Activated T-helper 9 cell treated with anti-CD3 and anti-CD28 coated beads, Interleukin-2, amount 50 U/mL, for 16 hours (primary cell): Measurements from ENCODE around the gene CLCN5.
"Not testable (repeated sequence)": the region's sequence is repeated elsewhere in the genome, so short reads cannot be mapped to it uniquely, and the experiment has no call there.

ENCODE experiments used
- DNase-seq: peaks from one replicate; pipeline ENCODE4 v3.0.0-alpha.2; 2020; ENCODE audit warnings: low read depth

Gene CLCN5

DNA sequence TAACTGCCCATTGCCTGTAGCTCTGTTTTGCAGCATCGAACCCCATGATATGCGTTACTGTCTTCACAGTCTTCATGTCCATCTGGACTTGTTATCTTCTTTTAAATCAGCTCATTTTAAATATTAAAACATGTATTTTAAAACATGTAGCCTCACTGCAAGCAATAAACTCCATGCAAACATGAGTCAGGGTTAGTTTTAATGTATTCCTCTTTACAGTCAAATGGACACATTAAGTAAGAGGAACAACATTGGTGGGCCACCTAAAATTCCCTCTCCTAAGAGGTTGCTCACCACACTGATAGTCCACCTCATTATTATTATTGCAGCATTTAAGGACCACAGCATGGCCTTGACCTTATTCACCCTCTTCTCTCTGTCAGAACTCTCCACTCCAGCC lies 74.1 kb downstream of the CLCN5 start:
- no peak for DNase-seq

- no peak for DNase-seq
Observed at GRCh38 chrX:49999087-49999486, 76.7 kb downstream of the CLCN5 start.

- DNase-seq: no peak
Observed at GRCh38 chrX:50000937-50001542, 78.6 kb downstream of the CLCN5 start.

DNA sequence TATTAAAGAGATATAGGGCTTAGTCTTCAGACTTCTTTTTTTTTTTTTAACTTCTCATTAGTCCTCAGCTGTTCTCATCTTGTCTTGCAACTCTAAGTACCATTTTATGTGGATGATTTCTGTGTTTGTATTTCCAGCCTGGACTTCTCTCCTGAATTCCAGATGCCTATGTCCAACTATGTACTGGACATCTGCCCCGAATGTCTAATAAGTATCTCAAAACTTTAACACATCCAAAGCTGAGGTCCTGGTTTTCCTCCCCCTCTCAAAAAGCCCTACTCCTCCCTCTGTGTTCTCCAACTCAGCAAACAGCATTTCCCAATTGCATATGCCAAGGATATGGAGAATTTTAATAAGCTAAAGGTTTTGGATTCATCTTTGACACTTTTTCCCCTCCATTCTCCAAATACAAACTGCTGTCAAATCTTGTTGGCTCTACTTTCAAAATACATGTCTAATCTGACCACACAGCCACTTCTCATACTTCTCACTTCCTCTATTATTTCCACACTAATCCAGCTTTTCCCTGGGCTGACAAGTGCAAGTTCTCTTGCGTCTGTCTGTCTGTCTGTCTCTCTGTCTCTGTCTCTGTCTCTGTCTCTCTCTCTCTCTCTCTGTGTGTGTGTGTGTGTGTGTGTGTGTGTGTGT lies 79.8 kb downstream of the CLCN5 start:
- DNase-seq: no peak

DNA sequence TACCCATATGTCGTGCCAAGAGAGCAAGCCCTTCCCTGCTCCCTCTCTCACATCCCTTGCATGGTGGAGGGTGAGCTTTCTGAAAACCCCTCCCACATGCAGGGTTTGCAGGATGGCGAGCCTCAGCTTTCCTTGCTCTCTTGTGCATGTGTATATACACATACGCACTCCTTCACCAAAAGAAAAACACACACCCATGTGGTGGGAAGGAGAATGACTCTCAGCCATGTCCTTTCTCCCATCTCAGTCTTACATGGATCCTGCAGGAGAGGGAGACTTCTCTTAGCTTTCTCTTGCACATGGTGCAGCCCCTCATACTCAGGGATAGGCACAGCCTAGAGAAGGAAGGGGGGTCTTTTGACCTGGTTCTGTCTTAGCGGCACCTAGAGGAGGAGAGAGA lies 81.1 kb downstream of the CLCN5 start:
- no peak for DNase-seq

DNA sequence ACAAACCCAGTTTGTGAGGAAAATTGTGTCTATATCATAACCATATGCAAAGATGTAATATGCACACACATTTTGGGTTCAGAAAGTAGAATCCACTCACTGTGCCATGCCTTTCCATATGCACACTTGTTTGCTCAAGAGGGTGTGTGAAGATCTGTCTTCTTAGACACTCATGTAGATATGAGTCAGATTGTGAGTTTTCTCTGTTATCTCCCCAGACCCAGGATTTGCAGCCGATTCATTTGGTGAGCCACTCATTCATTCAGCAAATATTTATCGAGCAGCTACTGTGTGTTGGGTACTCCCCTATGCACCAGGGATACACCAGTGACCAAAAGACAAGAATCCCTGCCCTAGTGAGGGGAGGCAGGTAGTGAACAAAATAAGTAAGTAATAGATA lies 81.5 kb downstream of the CLCN5 start:
- DNase-seq: no peak

GRCh38 chrX:50025591-50025990 lies 103.2 kb downstream of the CLCN5 start:
- DNase-seq: not testable (repeated sequence)

DNA sequence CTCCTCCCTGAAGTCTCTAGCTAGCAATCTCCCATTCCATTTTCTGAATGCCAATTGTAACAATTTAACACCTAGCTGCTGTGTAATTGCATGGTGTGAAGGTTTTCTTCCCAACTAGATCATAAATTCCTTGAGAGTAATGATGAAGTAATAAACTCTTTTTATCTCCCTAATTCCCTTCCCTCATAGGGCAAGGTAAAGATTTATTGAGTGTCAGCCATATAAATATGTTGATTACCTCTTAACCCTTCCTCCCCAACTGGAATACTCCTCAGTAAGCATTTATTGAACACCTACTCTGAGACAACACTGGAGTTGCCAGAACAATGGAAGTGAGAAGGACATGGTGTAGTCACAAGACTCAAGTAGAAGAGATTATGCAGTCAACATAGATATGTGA lies 112.7 kb downstream of the CLCN5 start:
- DNase-seq: no peak

DNA sequence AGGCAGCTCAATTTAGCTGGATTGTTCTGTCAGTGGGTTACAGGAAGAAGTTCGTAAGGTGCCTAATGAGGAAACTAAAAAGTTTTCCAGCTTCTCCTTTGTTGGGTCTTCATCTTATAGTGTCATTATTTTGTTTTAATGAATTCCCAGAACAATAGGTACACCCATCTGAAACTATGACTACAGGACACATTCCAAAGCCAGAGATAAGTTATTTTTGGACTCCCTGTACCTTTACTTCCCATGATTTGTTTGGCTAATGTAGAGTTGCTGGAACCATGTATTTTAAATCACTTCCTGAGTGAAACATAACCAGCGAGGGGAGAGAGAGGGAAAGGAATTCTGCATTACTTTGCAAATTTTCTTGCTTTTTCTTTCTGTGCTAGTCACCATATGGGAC lies 114.0 kb downstream of the CLCN5 start:
- DNase-seq: no peak

DNA sequence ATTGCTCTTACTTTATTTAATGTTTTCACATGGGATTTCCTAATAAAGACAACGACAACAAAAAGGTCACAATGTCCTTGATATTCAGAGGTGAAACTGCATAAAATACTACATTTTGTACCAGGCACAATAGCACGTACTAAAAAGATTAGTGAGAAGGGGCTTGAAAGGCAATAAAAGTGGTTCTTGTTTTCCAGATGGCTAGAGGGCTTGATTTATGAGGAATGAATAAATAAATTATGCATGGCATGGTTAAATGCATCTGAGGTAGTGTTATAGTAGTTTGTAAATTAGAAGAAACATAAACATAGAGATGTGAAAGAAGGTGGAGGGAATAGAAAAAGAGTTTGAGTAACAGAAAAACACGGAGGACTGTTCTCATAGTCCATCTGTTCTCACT lies 123.4 kb downstream of the CLCN5 start:
- DNase-seq: no peak

- no peak for DNase-seq
Observed at GRCh38 chrX:50049228-50049627, 126.8 kb downstream of the CLCN5 start.

GRCh38 chrX:50054147-50054546 lies 131.8 kb downstream of the CLCN5 start:
- DNase-seq: no peak

DNA sequence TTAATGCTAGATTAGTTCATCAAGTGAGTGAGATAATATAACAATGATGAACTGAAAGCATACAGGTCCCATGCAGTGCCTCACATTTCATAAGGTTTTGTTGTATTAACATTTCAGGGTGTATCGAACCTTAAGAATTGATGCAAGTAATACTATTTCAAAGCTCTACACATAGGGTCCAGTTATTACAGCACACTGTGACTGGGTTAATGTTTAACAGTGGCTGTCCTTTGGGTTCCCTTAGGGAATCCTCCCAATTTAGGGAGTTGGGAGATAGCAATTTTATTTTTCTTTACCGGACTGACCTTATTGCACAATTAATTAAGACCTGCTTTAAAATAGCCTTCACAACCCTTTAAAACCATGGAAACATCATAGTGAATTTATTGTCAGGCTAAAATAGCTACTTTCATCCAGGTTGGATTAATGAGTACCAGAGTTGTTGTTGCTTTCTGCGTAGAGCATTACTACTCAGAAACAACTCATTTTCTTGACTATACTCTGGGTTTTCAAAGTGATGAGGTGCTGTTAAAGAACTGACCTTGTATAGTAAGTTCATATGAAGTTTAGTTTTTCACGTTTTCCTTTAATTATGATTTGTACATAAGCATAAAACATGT lies 144.0 kb downstream of the CLCN5 start:
- no peak for DNase-seq

DNA sequence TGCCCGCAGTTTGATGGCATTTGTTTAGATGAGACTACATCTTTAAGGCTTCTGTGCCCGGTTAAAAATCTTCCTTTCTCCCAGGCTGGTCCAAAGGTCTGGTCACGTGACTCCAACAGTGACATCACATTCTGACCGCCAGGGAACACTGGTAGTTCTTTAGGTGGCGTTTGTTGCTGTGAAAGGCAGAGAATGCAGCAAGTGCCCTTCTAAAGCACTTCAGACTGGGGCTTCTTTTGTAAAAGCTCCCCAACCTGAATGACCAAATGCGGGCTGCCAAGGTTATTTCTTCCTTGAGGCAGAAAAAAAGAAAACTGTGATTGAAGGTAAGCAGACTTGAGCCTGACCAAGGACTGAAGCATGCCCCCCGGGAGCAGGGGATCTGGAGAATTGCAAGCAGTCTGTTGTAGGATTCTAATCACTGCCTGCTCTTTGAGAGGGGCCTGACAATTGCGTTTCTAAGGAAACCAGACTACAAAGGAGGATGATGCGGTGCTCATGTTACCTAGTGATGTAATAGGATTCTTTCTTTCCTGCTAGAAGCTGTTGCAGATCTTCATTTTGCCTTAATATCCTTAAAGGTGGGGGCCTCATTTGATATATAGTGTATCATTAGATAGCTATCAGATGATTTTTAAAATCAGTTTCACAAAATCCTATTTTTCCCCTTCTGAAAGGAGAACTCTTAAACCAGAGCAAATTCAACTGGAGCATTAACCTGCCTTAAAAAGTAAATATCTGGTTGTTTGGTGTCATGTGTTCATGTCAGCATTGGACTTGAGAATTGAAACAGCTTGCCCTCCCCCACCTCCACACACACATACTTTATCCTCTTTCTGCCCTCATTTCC lies 145.3 kb downstream of the CLCN5 start:
- DNase-seq: no peak

GRCh38 chrX:50068285-50068563 lies 145.8 kb downstream of the CLCN5 start:
- no peak for DNase-seq

DNA sequence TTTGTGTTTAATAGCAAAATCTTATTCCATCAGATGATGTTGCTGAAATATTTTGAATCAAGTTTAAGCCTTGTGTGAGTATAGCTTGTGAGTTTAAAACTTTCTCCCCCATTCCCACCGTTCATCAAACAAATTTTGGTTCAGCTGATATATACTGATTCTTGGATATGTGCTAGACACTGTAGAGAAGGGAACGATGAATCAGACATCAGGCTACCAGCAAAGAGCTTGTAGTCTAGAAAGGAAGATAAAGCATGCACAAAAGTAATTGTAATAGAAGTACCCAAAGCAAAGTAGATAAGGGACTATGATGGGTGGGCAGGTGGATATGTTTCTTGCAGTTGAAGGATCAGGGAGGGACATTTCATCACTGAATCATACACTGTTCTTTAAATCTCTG lies 146.5 kb downstream of the CLCN5 start:
- DNase-seq: no peak

GRCh38 chrX:50071494-50071893 lies 149.1 kb downstream of the CLCN5 start:
- no peak for DNase-seq

DNA sequence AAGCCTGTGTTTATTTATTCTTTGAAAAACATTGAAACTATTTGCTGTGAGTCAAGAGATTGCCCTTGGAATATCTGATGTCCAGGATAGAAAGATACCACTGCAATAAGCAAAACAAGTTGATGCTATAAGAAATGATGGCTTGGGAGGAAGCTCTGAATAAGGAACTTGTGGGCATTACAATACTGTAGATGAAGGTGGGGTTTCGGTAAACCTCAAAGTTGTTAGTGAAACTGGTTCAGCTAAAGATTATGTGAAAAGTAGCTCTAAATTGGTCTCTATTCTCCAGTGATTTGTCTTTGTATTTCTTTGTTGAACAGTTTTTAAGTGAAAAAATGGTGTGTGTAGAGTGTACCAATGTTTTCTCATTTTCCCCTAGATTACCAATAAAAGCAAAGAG lies 149.7 kb downstream of the CLCN5 start:
- DNase-seq: no peak

DNA sequence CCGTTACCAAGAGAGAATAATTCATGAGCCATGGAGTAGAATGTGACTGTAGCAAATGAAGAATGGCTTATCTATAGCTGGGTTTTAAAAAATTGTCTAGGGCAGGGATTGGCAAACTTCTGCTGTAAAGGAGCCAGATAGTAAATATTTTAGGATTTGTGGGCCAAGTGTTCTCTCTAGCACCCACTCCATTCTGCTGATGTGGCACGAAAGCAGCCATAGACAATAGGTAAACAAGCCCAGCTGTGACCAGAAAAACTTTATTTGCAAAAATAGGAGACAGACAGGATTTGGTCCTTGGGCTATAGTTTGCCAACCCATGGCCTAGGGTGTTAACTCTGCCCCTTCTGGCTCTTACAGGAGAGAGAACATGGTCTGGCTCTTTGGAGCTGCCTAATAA lies 151.2 kb downstream of the CLCN5 start:
- no peak for DNase-seq

DNA sequence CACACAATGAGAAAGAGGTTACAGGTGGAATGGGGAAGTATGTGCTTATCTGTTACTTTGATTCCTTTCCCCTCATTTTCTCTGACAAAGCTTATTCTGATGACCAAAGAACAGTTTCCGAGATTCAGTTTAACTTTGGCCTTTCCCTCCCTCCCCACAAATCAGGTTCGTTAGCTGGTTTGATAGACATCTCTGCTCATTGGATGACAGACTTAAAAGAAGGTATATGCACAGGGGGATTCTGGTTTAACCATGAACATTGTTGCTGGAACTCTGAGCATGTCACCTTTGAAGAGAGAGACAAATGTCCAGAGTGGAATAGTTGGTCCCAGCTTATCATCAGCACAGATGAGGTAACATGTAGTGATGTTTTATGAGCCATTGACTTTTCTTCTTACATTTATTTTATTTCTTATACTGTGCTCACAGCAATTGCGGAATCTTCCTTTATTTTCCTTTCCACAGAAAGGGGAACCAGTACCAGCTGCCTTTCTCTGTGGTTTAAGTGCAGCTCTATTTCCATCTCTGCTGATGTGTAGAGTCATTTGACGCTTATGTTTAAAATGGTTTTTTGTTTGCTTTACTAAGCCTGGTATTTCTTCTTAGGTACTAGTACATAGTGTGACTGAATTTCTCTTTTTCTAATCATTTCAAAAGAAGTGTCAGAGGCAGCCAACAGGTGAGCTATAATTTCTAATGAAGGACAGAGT lies 153.4 kb downstream of the CLCN5 start:
- no peak for DNase-seq

DNA sequence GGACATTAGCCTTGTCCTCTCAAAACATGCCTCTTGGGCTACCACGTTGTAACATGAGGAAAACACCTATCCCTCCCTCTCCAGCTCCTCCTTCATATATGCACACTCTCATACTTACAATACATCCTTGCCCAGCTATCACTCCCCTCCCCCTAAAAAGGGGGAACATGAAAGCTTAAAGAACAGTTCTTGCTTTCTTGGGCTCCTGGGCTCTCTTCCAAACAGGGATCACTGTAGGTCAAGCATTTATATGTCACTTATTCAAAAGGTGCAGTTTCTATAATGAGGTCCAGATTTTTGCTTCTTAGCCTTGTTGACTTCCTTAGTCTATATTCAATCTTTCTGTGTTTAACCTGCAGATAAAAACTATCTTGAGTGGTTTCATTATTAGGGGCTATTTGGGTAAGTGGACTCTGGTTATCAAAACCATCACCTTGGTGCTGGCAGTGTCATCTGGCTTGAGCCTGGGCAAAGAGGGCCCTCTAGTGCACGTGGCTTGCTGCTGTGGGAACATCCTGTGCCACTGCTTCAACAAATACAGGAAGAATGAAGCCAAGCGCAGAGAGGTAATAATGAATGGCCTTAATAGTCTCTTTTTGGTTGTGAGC lies 159.0 kb downstream of the CLCN5 start:
- no peak for DNase-seq

DNA sequence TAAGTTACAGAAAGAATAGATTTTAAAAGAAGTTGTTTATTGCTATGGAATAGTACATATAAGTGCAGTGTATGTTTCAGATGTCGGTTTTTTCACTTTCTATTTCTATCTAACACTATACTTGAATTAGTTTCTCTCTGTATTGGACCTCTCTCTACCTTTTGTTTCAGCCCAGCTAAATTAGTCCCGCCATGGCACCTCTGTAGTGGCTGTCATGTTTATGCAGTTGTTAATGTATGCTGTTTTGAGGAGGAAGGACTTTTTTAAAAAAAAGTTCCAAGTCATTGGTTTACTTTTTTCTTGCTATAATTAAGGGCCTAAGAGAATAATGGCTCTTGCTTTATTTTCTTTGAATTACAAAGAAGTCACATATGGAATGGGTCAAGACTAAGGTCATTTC lies 160.3 kb downstream of the CLCN5 start:
- no peak for DNase-seq
